ENCODE results near the gene C3AR1. TPM values are rescaled to one million over a fixed set of nuclear protein-coding genes. Genes with fewer than 3 reads are reported as not detected.

Gene C3AR1
- total RNA-seq, 1 experiment from 2014 or later = not detected

GRCh38 chr12:8108808-8109398, 42.7 kb upstream of the C3AR1 start:
- no peak overlapping the region for H2BK5ac ChIP-seq (ENCODE audit: insufficient read length, low read length)
- no peak overlapping the region for H4K8ac ChIP-seq (replicated peaks; ENCODE audit: insufficient read length, low read depth, low read length)
- no peak overlapping the region for H4K91ac ChIP-seq (ENCODE audit: insufficient read length, low read depth, low read length)
- H4K20me1 ChIP-seq (ENCODE audit: control insufficient read depth, insufficient read depth, insufficient read length) = no peaks in the 10 kb centered on the region
- H2BK20ac ChIP-seq (ENCODE audit: low read depth, low read length, poor library complexity, severe bottlenecking) = no peak overlapping the region
- no peak overlapping the region for H3K4me2 ChIP-seq (ENCODE audit: insufficient read depth, insufficient read length, low read length)
- H4K5ac ChIP-seq (ENCODE audit: insufficient read length, low read depth, low read length) = no peak overlapping the region
- no peaks in the 10 kb centered on the region for H3K23me2 ChIP-seq (ENCODE audit: insufficient read length, low read depth, low read length, poor library complexity, severe bottlenecking)
- H2AK5ac ChIP-seq (ENCODE audit: insufficient read length, low read length) = no peak overlapping the region
- no peaks in the 10 kb centered on the region for H3K27me3 ChIP-seq (ENCODE audit: insufficient read depth, low read length)
- no peak overlapping the region for H2BK12ac ChIP-seq (ENCODE audit: insufficient read length, low read depth, low read length)
- no peak overlapping the region for H3T11ph ChIP-seq (ENCODE audit: low read length)
- H2BK15ac ChIP-seq (ENCODE audit: low read depth, low read length) = no peak overlapping the region
- H3K79me1 ChIP-seq (ENCODE audit: insufficient read depth, low read depth, low read length, poor library complexity, severe bottlenecking) = no peaks in the 10 kb centered on the region
- H3K27me3 Mint-ChIP-seq (ENCODE audit: low read depth) = peaks cover 2% of the 10 kb centered on the region
- H3K9me3 Mint-ChIP-seq = peaks cover 6 to 9% of the 10 kb centered on the region in 2 experiments; a peak in 4 of 5 replicates
- no peak overlapping the region for H3K4me3 Mint-ChIP-seq
- H3K9me3 ChIP-seq (ENCODE audit: control insufficient read depth, low read depth, low read length) = no peaks in the 10 kb centered on the region
- TF ChIP-seq CTCF (conservative IDR thresholded peaks at IDR 0.05) = peak; percentile 99
- no peak overlapping the region for H3K23ac ChIP-seq (ENCODE audit: insufficient read length, low read depth, low read length)
- H3K4me1 Mint-ChIP-seq = no peaks in the 10 kb centered on the region
- no peak overlapping the region for H3K18ac ChIP-seq (ENCODE audit: insufficient read length, low read depth, low read length)
- no CpG with 5 or more reads among the region's 3 CpGs for WGBS (ENCODE audit: extremely low coverage, insufficient read length, low lambda C conversion rate)
- H3K4me1 ChIP-seq (ENCODE audit: insufficient read depth, low read length) = no peaks in the 10 kb centered on the region
- H3K36me3 Mint-ChIP-seq (ENCODE audit: insufficient read depth in 1 of 3, low read depth in 3 of 3) = peaks cover 4 to 9% (median 7%) of the 10 kb centered on the region in 3 experiments
- H3K79me2 ChIP-seq (ENCODE audit: insufficient read depth, low read length) = no peaks in the 10 kb centered on the region
- peak; percentile 77 for DNase-seq
- no peak overlapping the region for H3K27ac Mint-ChIP-seq
- H2BK120ac ChIP-seq (ENCODE audit: low read depth, low read length, poor library complexity, severe bottlenecking) = no peak overlapping the region
- H3K56ac ChIP-seq (ENCODE audit: insufficient read length, low read depth, low read length) = no peak overlapping the region
- peak overlapping the region; percentile 62 for H2AFZ ChIP-seq (ENCODE audit: low read length)
- H3K14ac ChIP-seq (ENCODE audit: insufficient read depth, low read length) = no peak overlapping the region
- H3K9ac ChIP-seq (ENCODE audit: extremely low read depth, insufficient read length, low read length) = no peak overlapping the region
- no peak overlapping the region for H3K4ac ChIP-seq (ENCODE audit: low read depth, low read length)
- H3K27ac ChIP-seq (ENCODE audit: insufficient read length, low read depth, low read length) = no peak overlapping the region

All from H9 (cell line).